PC-3 (cell line): Measurements from ENCODE around the gene IVNS1ABP. TPM values are rescaled to one million over a fixed set of nuclear protein-coding genes. Genes with fewer than 3 reads are reported as not detected.
"Not testable (repeated sequence)": the region's sequence is repeated elsewhere in the genome, so short reads cannot be mapped to it uniquely, and the experiment has no call there.

Experiments used
- ATAC-seq: fragments of 200-7000 bp; cut with Tn5 transposase; 2 replicates; pipeline ENCODE4 v1.9.1; 2020; ENCODE audit warnings: mild to moderate bottlenecking, moderate library complexity
- BruUV-seq: library from RNA; stranded (reverse); fragments of 400-500 nt; replicated peaks from 2 replicates; lab custom pipeline; 2021; lab: Mats Ljungman, UMichigan
- CTCF ChIA-PET: fragments of 300-600 bp; sonication (Branson Sonifier 250); formaldehyde crosslinking; loops from one replicate; lab custom pipeline; 2022; ENCODE audit warnings: antibody characterized with exemption; lab: Charles Lee
- POLR2A ChIA-PET: fragments of 300-600 bp; sonication (Branson Sonifier 250); formaldehyde crosslinking; loops from one replicate; lab custom pipeline; 2022; ENCODE audit warnings: antibody characterized with exemption; ENCODE audit not compliant: unreplicated experiment; lab: Charles Lee
- DNase-seq: peaks from one replicate; pipeline ENCODE4 v3.0.0-alpha.2; 2015
- H2AFZ ChIP-seq: fragments of 300-600 bp; sonication (generic); 2 replicates; pipeline ENCODE4 v1.6.0; 2016; ENCODE audit warnings: antibody characterized with exemption, low read length
- H3F3A ChIP-seq: fragments of 300-600 bp; sonication (generic); one replicate; pipeline ENCODE4 v1.6.0; 2017; ENCODE audit warnings: antibody characterized with exemption, low read length, control low read depth, mild to moderate bottlenecking; ENCODE audit not compliant: unreplicated experiment
- H3K27ac ChIP-seq: fragments of 300-600 bp; sonication (generic); 2 replicates; pipeline ENCODE4 v1.5.1; 2016; ENCODE audit warnings: mild to moderate bottlenecking, low read length
- H3K27me3 ChIP-seq: fragments of 300-600 bp; sonication (generic); 2 replicates; pipeline ENCODE4 v1.6.1; 2016; ENCODE audit warnings: low read length, mixed read lengths
- H3K36me3 ChIP-seq: fragments of 300-600 bp; sonication (generic); 2 replicates; pipeline ENCODE4 v1.6.1; 2016; ENCODE audit warnings: low read depth, mixed run types, low read length, mixed read lengths
- H3K4me1 ChIP-seq: fragments of 300-600 bp; sonication (generic); 2 replicates; pipeline ENCODE4 v1.5.1; 2016; ENCODE audit warnings: low read length; ENCODE audit not compliant: insufficient read depth
- H3K4me2 ChIP-seq: fragments of 300-600 bp; sonication (generic); 2 replicates; pipeline ENCODE4 v1.6.0; 2016; ENCODE audit warnings: low read length
- H3K4me3 ChIP-seq: fragments of 300-600 bp; sonication (generic); 2 replicates; pipeline ENCODE4 v1.5.1; 2016; ENCODE audit warnings: mild to moderate bottlenecking, low read length, mixed read lengths
- H3K79me2 ChIP-seq: fragments of 300-600 bp; sonication (generic); 2 replicates; pipeline ENCODE4 v1.6.1; 2017; ENCODE audit warnings: low read length, mixed read lengths
- H3K9ac ChIP-seq: fragments of 300-600 bp; sonication (generic); 2 replicates; pipeline ENCODE4 v1.6.0; 2016; ENCODE audit warnings: mild to moderate bottlenecking, low read length
- H3K9me2 ChIP-seq: fragments of 300-600 bp; sonication (generic); replicated peaks from 2 replicates; pipeline ENCODE4 v1.6.1; 2016; ENCODE audit warnings: mixed run types, low read length, mixed read lengths
- H3K9me3 ChIP-seq: fragments of 300-600 bp; sonication (generic); 2 replicates; pipeline ENCODE4 v1.6.1; 2016; ENCODE audit warnings: low read length, mixed read lengths
- H4K20me1 ChIP-seq: fragments of 300-600 bp; sonication (generic); 2 replicates; pipeline ENCODE4 v1.6.1; 2016; ENCODE audit warnings: low read length, mixed read lengths
- EZH2 ChIP-seq: fragments of 300-600 bp; sonication (generic); IDR thresholded peaks from one replicate; pipeline ENCODE4 v1.6.1; 2017; ENCODE audit warnings: antibody characterized with exemption, mild to moderate bottlenecking, low read length; ENCODE audit not compliant: unreplicated experiment
- EZH2phosphoT487 ChIP-seq: fragments of 300-600 bp; sonication (generic); IDR thresholded peaks from 2 replicates; pipeline ENCODE4 v1.6.1; 2018; ENCODE audit warnings: mild to moderate bottlenecking, antibody characterized with exemption, low read length, borderline replicate concordance
- intact Hi-C: fragments of 100-400 bp; cut with micrococcal nuclease; formaldehyde crosslinking; loops from 2 replicates; pipeline ENCODE4 v1.9.0; 2023
- total RNA-seq: library from RNA; depleted of rRNA; stranded (reverse); fragments of >200 nt; gene quantifications from 2 replicates; pipeline ENCODE4 v1.2.3, GENCODE V29; 2014
- TF ChIP-seq, protein P1 (sequence below): fragments of 300-600 bp; sonication (generic); conservative IDR thresholded peaks from 2 replicates; pipeline ENCODE4 v1.5.1; 2017; ENCODE audit warnings: antibody characterized with exemption, low read depth, mild to moderate bottlenecking, low read length

IVNS1ABP gene
- total RNA-seq, 1 experiment from 2014 or later = 30.7 TPM

DNA sequence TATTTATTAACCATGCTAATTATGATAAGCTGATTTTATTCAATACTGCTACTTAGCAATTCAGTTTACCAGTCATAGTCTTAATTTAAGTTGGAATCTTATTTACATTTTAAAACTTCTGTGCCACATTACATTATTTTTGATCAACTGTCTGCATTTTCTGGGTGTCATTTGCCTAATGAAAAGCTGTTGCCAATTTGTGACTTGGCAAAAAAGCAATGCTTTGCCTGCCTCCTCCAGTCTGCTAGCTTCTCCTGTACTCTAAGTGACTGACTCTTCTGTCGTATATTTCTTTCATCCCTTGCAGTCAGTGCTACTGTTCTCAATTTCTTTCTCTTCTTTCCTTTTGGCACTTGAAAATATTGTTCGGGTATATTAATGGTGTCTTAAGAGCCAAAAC is 5.6 kb upstream of the IVNS1ABP start:
- DNase-seq = no peak
- TF ChIP-seq EZH2phosphoT487 = no peak
- TF ChIP-seq, protein P1, sequence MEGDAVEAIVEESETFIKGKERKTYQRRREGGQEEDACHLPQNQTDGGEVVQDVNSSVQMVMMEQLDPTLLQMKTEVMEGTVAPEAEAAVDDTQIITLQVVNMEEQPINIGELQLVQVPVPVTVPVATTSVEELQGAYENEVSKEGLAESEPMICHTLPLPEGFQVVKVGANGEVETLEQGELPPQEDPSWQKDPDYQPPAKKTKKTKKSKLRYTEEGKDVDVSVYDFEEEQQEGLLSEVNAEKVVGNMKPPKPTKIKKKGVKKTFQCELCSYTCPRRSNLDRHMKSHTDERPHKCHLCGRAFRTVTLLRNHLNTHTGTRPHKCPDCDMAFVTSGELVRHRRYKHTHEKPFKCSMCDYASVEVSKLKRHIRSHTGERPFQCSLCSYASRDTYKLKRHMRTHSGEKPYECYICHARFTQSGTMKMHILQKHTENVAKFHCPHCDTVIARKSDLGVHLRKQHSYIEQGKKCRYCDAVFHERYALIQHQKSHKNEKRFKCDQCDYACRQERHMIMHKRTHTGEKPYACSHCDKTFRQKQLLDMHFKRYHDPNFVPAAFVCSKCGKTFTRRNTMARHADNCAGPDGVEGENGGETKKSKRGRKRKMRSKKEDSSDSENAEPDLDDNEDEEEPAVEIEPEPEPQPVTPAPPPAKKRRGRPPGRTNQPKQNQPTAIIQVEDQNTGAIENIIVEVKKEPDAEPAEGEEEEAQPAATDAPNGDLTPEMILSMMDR = no peak
- TF ChIP-seq EZH2 = no peak
- CTCF ChIA-PET = no interaction called here
- no TSS peak for BruUV-seq
- Histone ChIP-seq H3K9ac (no peak overlapping the region), H3K4me1 (peaks cover 3% of the 10 kb centered on the region; the same call in 1 of the 2 replicates), H3K9me3 (no peaks in the 10 kb centered on the region), H3K79me2 (no peaks in the 10 kb centered on the region), H3K27me3 (no peaks in the 10 kb centered on the region), H3K9me2 (no peaks in the 10 kb centered on the region), H4K20me1 (no peaks in the 10 kb centered on the region), H3K36me3 (no peaks in the 10 kb centered on the region), H3K27ac (no peak overlapping the region), H3F3A (no peaks in the 10 kb centered on the region), H3K4me3 (no peak overlapping the region), H3K4me2 (no peak overlapping the region), H2AFZ (no peak overlapping the region)
- intact Hi-C loops = no loop called here
- no peak for ATAC-seq
- POLR2A ChIA-PET = no interaction called here

DNA sequence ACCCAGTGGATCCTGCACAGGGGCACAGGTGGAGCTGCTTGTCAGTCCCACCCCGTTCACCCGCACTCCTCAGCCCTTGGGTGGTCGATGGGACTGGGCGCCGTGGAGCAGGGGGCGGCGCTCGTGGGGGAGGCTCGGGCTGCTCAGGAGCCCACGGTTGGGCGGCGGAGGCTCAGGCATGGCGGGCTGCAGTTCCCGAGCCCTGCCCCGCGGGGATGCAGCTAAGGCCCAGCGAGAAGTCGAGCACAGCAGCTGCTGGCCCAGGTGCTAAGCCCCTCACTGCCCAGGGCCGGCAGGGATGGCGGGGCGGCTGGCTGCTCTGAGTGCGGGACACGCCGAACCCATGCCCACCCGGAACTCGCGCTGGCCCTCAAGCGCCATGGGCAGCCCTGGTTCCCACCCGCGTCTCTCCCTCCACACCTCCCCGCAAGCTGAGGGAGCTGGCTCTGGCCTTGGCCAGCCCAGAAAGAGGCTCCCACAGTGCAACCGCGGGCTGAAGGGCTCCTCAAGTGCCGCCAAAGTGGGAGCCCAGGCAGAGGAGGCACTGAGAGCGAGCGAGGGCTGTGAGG is 4.7 kb upstream of the IVNS1ABP start:
- H3K9me2 ChIP-seq, H3K4me2 ChIP-seq, H3K27me3 ChIP-seq, H3K36me3 ChIP-seq, H3K9me3 ChIP-seq, intact Hi-C loops, H3K9ac ChIP-seq, H3K27ac ChIP-seq, H3K79me2 ChIP-seq, H3K4me1 ChIP-seq, BruUV-seq, CTCF ChIA-PET, POLR2A ChIA-PET, ATAC-seq, H2AFZ ChIP-seq, H4K20me1 ChIP-seq, H3F3A ChIP-seq, H3K4me3 ChIP-seq, DNase-seq: not testable (repeated sequence)

DNA sequence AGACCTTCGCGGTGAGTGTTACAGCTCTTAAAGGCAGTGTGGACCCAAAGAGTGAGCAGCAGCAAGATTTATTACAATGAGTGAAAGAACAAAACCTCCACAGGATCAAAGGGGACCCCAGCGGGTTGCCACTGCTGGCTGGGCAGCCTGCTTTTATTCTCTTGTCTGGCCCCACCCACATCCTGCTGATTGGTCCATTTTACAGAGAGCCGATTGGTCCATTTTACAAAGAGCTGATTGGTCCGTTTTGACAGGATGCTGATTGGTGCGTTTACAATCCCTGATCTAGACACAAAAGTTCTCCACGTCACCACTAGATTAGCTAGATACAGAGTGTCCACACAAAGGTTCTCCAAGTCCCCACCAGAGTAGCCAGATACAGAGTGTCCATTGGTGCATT is 4.1 kb upstream of the IVNS1ABP start:
- H2AFZ ChIP-seq, H3K27me3 ChIP-seq, H3K27ac ChIP-seq, H3K9me2 ChIP-seq, H3K9ac ChIP-seq, H3K4me3 ChIP-seq, H4K20me1 ChIP-seq, H3F3A ChIP-seq, ATAC-seq, H3K9me3 ChIP-seq, BruUV-seq, H3K4me1 ChIP-seq, H3K4me2 ChIP-seq, POLR2A ChIA-PET, H3K36me3 ChIP-seq, intact Hi-C loops, DNase-seq, H3K79me2 ChIP-seq, CTCF ChIA-PET: not testable (repeated sequence)

DNA sequence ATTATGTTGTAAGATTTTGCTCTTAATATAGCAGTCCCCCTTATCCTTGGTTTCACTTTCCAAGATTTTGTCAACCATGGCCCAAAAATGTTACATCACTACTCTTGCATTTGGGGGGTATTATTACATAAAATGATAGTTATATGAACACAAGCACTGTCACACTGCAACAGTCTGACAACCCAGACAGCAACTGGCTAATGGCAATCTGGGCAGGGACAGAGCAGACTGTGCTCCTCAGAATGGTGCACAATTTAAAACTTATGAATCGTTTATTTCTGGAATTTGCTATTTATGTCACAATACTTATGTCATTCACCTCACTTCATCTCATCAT is 2.1 kb upstream of the IVNS1ABP start:
- H3K27me3 ChIP-seq = no peaks in the 10 kb centered on the region
- peaks cover 19% of the 10 kb centered on the region for H4K20me1 ChIP-seq
- H3K4me3 ChIP-seq = no peak overlapping the region
- no peaks in the 10 kb centered on the region for H3K9me2 ChIP-seq
- no peaks in the 10 kb centered on the region for H3F3A ChIP-seq
- no peak for DNase-seq
- H3K27ac ChIP-seq = no peak overlapping the region
- ChIA-PET POLR2A (no interaction called here), CTCF (no interaction called here)
- ATAC-seq = no peak
- no peak overlapping the region for H3K4me2 ChIP-seq
- H3K9me3 ChIP-seq = no peaks in the 10 kb centered on the region
- TF ChIP-seq EZH2phosphoT487 (no peak), EZH2 (no peak)
- TF ChIP-seq, protein P1 = no peak
- H3K36me3 ChIP-seq = no peaks in the 10 kb centered on the region
- peaks cover 29% of the 10 kb centered on the region for H3K79me2 ChIP-seq
- H3K4me1 ChIP-seq = peaks cover 17% of the 10 kb centered on the region
- no TSS peak for BruUV-seq
- no peak overlapping the region for H2AFZ ChIP-seq
- intact Hi-C loops = loop anchor here (5.0 to 10.0 kb wide), 2 partner anchors 246 to 353 kb away; no protein-coding TSS in a partner anchor
- H3K9ac ChIP-seq = no peak overlapping the region
